SK-N-SH treated with all-trans-retinoic acid at 6 μM for 48 hours (cell line): Measurements from ENCODE around the gene KNSTRN.

ENCODE experiments used
- ATAC-seq: fragments of 200-7000 bp; cut with Tn5 transposase; 3 replicates; pipeline ENCODE4 v1.9.1; 2020; ENCODE audit warnings: mild to moderate bottlenecking, moderate library complexity
- ARNTL ChIP-seq: fragments of 450-650 bp; formaldehyde crosslinking; IDR thresholded peaks from 2 replicates; pipeline ENCODE4 v1.5.0; 2020; ENCODE audit warnings: low read depth, mild to moderate bottlenecking, moderate library complexity, borderline replicate concordance
- BACH2 ChIP-seq: fragments of 250-450 bp; sonication (Bioruptor Pico); IDR thresholded peaks from 2 replicates; pipeline ENCODE4 v1.9.0; 2021; ENCODE audit warnings: mild to moderate bottlenecking, borderline replicate concordance
- CSDC2 ChIP-seq: fragments of 250-450 bp; sonication (Bioruptor Pico); IDR thresholded peaks from 2 replicates; pipeline ENCODE4 v1.5.0; 2020; ENCODE audit warnings: mild to moderate bottlenecking, moderate library complexity
- ESRRG ChIP-seq: fragments of 250-450 bp; sonication (Bioruptor Pico); IDR thresholded peaks from 2 replicates; pipeline ENCODE4 v1.6.1; 2021; ENCODE audit warnings: mild to moderate bottlenecking
- GLIS3 ChIP-seq: fragments of 250-450 bp; sonication (Bioruptor Pico); IDR thresholded peaks from 2 replicates; pipeline ENCODE4 v1.5.0; 2020; ENCODE audit warnings: mild to moderate bottlenecking, moderate library complexity
- ISL1 ChIP-seq: fragments of 250-450 bp; sonication (Bioruptor Pico); IDR thresholded peaks from 2 replicates; pipeline ENCODE4 v2.1.2; 2022; ENCODE audit warnings: mild to moderate bottlenecking, moderate library complexity
- POU6F1 ChIP-seq: fragments of 250-450 bp; sonication (Bioruptor Pico); IDR thresholded peaks from 2 replicates; pipeline ENCODE4 v1.8.0; 2021; ENCODE audit warnings: low read depth, mild to moderate bottlenecking, moderate library complexity, borderline replicate concordance
- PPARA ChIP-seq: fragments of 250-450 bp; sonication (Bioruptor Pico); IDR thresholded peaks from 2 replicates; pipeline ENCODE4 v1.5.0; 2020; ENCODE audit warnings: mild to moderate bottlenecking, borderline replicate concordance
- RARB ChIP-seq: fragments of 250-450 bp; sonication (Bioruptor Pico); IDR thresholded peaks from 2 replicates; pipeline ENCODE4 v1.8.0; 2021; ENCODE audit warnings: mild to moderate bottlenecking, moderate library complexity
- TCF4 ChIP-seq: fragments of 250-450 bp; sonication (Bioruptor Pico); IDR thresholded peaks from 2 replicates; pipeline ENCODE4 v1.8.0; 2021; ENCODE audit warnings: mild to moderate bottlenecking, moderate library complexity, borderline replicate concordance
- TOX ChIP-seq: fragments of 250-450 bp; sonication (Bioruptor Pico); IDR thresholded peaks from 2 replicates; pipeline ENCODE4 v1.8.0; 2021; ENCODE audit warnings: mild to moderate bottlenecking, moderate library complexity, borderline replicate concordance
- ZC3H10 ChIP-seq: fragments of 250-450 bp; sonication (Bioruptor Pico); IDR thresholded peaks from 2 replicates; pipeline ENCODE4 v1.5.1; 2021; ENCODE audit warnings: mild to moderate bottlenecking, moderate library complexity
- ZFP3 ChIP-seq: fragments of 250-450 bp; sonication (Bioruptor Pico); IDR thresholded peaks from 2 replicates; pipeline ENCODE4 v1.5.0; 2020; ENCODE audit warnings: mild to moderate bottlenecking, moderate library complexity
- ZFP30 ChIP-seq: fragments of 450-650 bp; formaldehyde crosslinking; IDR thresholded peaks from 2 replicates; pipeline ENCODE4 v1.5.0; 2022; ENCODE audit warnings: mild to moderate bottlenecking, moderate library complexity
- ZNF565 ChIP-seq: fragments of 450-650 bp; formaldehyde crosslinking; conservative IDR thresholded peaks from 2 replicates; pipeline ENCODE4 v1.5.0; 2020; ENCODE audit warnings: low read depth, mild to moderate bottlenecking, moderate library complexity
- ZNF70 ChIP-seq: fragments of 450-650 bp; formaldehyde crosslinking; IDR thresholded peaks from 2 replicates; pipeline ENCODE4 v1.5.0; 2020; ENCODE audit warnings: mild to moderate bottlenecking, moderate library complexity
- ZNF8 ChIP-seq: fragments of 450-650 bp; formaldehyde crosslinking; IDR thresholded peaks from 2 replicates; pipeline ENCODE4 v1.5.0; 2020; ENCODE audit warnings: mild to moderate bottlenecking, moderate library complexity
- TF ChIP-seq, protein P1 (sequence below): fragments of 250-450 bp; sonication (Bioruptor Pico); IDR thresholded peaks from 2 replicates; pipeline ENCODE4 v1.5.0; 2020; ENCODE audit warnings: mild to moderate bottlenecking, moderate library complexity
- TF ChIP-seq, protein P2 (sequence below): fragments of 250-450 bp; sonication (Bioruptor Pico); IDR thresholded peaks from 2 replicates; pipeline ENCODE4 v1.5.1; 2020; ENCODE audit warnings: low read depth, mild to moderate bottlenecking, moderate library complexity

The KNSTRN gene

DNA sequence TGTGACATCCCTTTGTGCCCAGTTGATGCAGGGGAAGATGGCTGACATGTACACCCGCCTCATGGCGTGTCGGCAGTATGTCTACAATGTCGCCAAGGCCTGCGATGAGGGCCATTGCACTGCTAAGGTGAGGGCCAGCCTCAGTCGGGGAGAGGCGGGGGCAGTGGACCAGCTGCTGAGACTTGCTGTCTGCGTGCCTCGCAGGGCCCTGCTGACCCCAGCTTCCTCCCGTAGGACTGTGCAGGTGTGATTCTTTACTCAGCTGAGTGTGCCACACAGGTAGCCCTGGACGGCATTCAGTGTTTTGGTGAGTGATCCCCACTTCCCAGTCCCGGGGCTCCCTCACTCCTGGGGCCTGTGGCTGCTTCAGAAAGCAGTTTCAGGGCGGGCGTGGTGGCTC lies 33.5 kb downstream of the KNSTRN start:
- no peak for ATAC-seq
- no peak for TF ChIP-seq PPARA (CRISPR knock-in tag)
- no peak for TF ChIP-seq TOX (CRISPR knock-in tag)

DNA sequence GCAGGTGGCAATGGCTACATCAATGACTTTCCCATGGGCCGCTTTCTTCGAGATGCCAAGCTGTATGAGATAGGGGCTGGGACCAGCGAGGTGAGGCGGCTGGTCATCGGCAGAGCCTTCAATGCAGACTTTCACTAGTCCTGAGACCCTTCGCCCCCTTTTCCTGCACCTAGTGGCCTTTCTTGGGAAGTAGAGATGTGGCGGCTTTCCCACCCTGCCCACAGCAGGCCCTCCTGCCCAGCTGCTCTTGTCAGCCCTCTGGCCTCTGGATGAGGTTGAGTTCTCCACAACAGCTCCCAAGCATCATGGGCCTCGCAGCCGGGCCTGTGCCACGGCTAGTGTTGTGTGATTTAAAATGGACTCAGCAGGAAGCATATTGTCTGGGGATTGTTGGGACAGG lies 35.6 kb downstream of the KNSTRN start:
- no peak for ATAC-seq
- TF ChIP-seq, protein P1, sequence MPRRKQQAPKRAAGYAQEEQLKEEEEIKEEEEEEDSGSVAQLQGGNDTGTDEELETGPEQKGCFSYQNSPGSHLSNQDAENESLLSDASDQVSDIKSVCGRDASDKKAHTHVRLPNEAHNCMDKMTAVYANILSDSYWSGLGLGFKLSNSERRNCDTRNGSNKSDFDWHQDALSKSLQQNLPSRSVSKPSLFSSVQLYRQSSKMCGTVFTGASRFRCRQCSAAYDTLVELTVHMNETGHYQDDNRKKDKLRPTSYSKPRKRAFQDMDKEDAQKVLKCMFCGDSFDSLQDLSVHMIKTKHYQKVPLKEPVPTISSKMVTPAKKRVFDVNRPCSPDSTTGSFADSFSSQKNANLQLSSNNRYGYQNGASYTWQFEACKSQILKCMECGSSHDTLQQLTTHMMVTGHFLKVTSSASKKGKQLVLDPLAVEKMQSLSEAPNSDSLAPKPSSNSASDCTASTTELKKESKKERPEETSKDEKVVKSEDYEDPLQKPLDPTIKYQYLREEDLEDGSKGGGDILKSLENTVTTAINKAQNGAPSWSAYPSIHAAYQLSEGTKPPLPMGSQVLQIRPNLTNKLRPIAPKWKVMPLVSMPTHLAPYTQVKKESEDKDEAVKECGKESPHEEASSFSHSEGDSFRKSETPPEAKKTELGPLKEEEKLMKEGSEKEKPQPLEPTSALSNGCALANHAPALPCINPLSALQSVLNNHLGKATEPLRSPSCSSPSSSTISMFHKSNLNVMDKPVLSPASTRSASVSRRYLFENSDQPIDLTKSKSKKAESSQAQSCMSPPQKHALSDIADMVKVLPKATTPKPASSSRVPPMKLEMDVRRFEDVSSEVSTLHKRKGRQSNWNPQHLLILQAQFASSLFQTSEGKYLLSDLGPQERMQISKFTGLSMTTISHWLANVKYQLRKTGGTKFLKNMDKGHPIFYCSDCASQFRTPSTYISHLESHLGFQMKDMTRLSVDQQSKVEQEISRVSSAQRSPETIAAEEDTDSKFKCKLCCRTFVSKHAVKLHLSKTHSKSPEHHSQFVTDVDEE, result no peak
- TF ChIP-seq ARNTL (CRISPR knock-in tag) (no peak), ZC3H10 (no peak), RARB (CRISPR knock-in tag) (no peak), POU6F1 (CRISPR knock-in tag) (no peak), ESRRG (CRISPR knock-in tag) (no peak)

GRCh38 chr15:40420071-40420713 lies 37.7 kb downstream of the KNSTRN start:
- ATAC-seq, result no peak
- no peak for TF ChIP-seq ISL1 (CRISPR knock-in tag)
- TF ChIP-seq ZNF8 (CRISPR knock-in tag), result no peak
- no peak for TF ChIP-seq ZNF70 (CRISPR knock-in tag)
- TF ChIP-seq ZNF565, result no peak
- TF ChIP-seq PPARA (CRISPR knock-in tag), result no peak
- no peak for TF ChIP-seq ZFP3 (CRISPR knock-in tag)
- TF ChIP-seq TCF4 (CRISPR knock-in tag), result no peak
- TF ChIP-seq ZC3H10, result no peak
- TF ChIP-seq TOX (CRISPR knock-in tag), result no peak
- TF ChIP-seq, protein P1, result no peak
- no peak for TF ChIP-seq CSDC2

- TF ChIP-seq BACH2 (CRISPR knock-in tag), result no peak
- TF ChIP-seq, protein P2, sequence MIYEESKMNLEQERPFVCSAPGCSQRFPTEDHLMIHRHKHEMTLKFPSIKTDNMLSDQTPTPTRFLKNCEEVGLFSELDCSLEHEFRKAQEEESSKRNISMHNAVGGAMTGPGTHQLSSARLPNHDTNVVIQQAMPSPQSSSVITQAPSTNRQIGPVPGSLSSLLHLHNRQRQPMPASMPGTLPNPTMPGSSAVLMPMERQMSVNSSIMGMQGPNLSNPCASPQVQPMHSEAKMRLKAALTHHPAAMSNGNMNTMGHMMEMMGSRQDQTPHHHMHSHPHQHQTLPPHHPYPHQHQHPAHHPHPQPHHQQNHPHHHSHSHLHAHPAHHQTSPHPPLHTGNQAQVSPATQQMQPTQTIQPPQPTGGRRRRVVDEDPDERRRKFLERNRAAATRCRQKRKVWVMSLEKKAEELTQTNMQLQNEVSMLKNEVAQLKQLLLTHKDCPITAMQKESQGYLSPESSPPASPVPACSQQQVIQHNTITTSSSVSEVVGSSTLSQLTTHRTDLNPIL (CRISPR knock-in tag), result no peak
- no peak for TF ChIP-seq ARNTL (CRISPR knock-in tag)
- no peak for TF ChIP-seq CSDC2
- no peak for TF ChIP-seq ZFP30 (CRISPR knock-in tag)
- TF ChIP-seq ISL1 (CRISPR knock-in tag), result no peak
- no peak for TF ChIP-seq RARB (CRISPR knock-in tag)
- no peak for TF ChIP-seq GLIS3 (CRISPR knock-in tag)
- TF ChIP-seq ZNF70 (CRISPR knock-in tag), result no peak
- TF ChIP-seq ZC3H10, result no peak
- TF ChIP-seq TCF4 (CRISPR knock-in tag), result no peak
- no peak for TF ChIP-seq POU6F1 (CRISPR knock-in tag)
- ATAC-seq, result no peak
Observed at GRCh38 chr15:40420793-40421192, 38.3 kb downstream of the KNSTRN start.
